Thoracic aorta (tissue), 2 donors: ENCODE measurements around the gene RGS8. TPM values are rescaled to one million over a fixed set of nuclear protein-coding genes. Genes with fewer than 3 reads are reported as not detected.

Experiments
- ATAC-seq: fragments of 150-250 bp; one replicate; pipeline ENCODE4 v1.8.0; 2017; ENCODE audit warnings: low read depth; ENCODE audit not compliant: insufficient number of reproducible peaks, low FRiP score
- DNase-seq: peaks from one replicate; pipeline ENCODE4 v3.0.0-alpha.2; 2020; ENCODE audit warnings: low spot score
- H3K27ac ChIP-seq, 2 donors: fragments of 200-600 bp; sonication (generic); 1 replicate in 1 of 2; 2 replicates in 1 of 2; pipeline ENCODE4 v1.5.1; 2016; ENCODE audit warnings: mild to moderate bottlenecking in 2 of 2, moderate library complexity in 2 of 2
- H3K27me3 ChIP-seq: fragments of 200-600 bp; sonication (generic); replicated peaks from 2 replicates; pipeline ENCODE4 v1.6.0; 2016; ENCODE audit warnings: mild to moderate bottlenecking; ENCODE audit not compliant: insufficient read depth
- H3K36me3 ChIP-seq: fragments of 200-600 bp; sonication (generic); one replicate; pipeline ENCODE4 v1.5.1; 2016
- H3K4me1 ChIP-seq, 2 donors: fragments of 200-600 bp; sonication (generic); 1 replicate in 1 of 2; 2 replicates in 1 of 2; pipeline versions ENCODE4 v1.5.1 to v1.6.0; 2016; ENCODE audit warnings: low read depth in 2 of 2, mild to moderate bottlenecking in 1 of 2; ENCODE audit not compliant: control insufficient read depth in 1 of 2
- H3K4me3 ChIP-seq: fragments of 200-600 bp; sonication (generic); 2 replicates; pipeline ENCODE4 v1.5.1; 2016; ENCODE audit warnings: mild to moderate bottlenecking
- H3K9me3 ChIP-seq: fragments of 200-600 bp; sonication (generic); 2 replicates; pipeline ENCODE4 v1.5.1; 2016
- total RNA-seq, 2 donors: library from RNA; depleted of rRNA; stranded (reverse); fragments of >200 nt; gene quantifications; one replicate each; pipeline versions ENCODE4 v1.1.0 to v1.2.3, GENCODE V29; 2016
- TF ChIP-seq, protein P1 (sequence below): fragments of 200-600 bp; sonication (generic); IDR thresholded peaks from one replicate; pipeline ENCODE4 v1.5.1; 2019; ENCODE audit warnings: antibody characterized with exemption

Gene RGS8
- total RNA-seq, 2 donors from 2014 or later = not detected

DNA sequence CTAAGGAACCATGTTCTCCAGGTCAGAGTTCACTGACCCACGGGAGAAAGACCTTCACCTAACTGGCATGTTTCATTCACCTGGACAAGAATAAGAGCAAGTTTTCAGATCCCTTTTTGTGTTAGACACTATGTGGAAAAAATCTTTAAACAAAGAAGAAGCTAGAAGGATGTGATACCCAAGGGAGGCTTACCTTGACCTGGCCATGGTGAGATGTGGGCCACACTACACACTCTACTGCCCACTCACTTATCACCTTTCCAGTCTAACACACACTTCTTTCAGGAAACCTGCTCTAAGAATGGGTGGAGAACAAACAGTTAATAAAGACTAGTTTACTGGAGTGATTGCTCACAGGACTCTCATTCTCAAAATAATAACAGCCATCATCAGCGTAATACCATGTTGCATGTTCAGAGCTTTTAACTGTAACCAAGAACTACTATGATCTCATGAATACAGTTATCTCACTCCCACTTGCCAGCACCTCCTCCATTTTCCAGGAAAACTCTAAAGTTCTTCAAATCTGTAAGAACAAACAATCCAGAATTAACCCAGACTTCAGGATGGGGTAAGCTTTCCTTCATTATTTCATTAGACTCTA is 1.4 kb downstream of the RGS8 start:
- TF ChIP-seq, protein P1, sequence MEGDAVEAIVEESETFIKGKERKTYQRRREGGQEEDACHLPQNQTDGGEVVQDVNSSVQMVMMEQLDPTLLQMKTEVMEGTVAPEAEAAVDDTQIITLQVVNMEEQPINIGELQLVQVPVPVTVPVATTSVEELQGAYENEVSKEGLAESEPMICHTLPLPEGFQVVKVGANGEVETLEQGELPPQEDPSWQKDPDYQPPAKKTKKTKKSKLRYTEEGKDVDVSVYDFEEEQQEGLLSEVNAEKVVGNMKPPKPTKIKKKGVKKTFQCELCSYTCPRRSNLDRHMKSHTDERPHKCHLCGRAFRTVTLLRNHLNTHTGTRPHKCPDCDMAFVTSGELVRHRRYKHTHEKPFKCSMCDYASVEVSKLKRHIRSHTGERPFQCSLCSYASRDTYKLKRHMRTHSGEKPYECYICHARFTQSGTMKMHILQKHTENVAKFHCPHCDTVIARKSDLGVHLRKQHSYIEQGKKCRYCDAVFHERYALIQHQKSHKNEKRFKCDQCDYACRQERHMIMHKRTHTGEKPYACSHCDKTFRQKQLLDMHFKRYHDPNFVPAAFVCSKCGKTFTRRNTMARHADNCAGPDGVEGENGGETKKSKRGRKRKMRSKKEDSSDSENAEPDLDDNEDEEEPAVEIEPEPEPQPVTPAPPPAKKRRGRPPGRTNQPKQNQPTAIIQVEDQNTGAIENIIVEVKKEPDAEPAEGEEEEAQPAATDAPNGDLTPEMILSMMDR = no peak
- H3K27ac ChIP-seq = no peak overlapping the region
- H3K9me3 ChIP-seq = no peaks in the 10 kb centered on the region
- no peaks in the 10 kb centered on the region for H3K36me3 ChIP-seq
- ATAC-seq = no peak
- no peak for DNase-seq
- no peak overlapping the region for H3K4me3 ChIP-seq
- H3K4me1 ChIP-seq = no peaks in the 10 kb centered on the region
- H3K27me3 ChIP-seq = no peaks in the 10 kb centered on the region

DNA sequence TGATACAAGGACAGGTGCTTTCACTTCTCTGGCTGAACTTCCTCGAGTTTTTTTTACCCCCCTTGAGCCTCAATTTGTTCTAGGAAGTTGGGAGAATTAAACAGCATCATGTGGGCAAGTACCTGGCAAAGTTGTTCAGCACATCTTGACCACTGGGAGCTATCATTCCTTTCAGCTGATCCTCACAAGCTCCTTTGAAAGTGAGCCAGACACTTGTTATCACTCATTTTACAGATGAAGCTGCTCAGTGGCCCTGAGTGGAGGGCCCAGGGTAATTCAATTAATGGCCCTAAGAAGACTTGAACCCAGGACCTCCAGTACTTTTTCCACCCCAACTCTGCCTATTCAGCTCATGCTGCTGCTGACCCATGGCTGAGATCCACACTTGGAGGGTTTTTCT is 2.0 kb downstream of the RGS8 start:
- no peak for DNase-seq

DNA sequence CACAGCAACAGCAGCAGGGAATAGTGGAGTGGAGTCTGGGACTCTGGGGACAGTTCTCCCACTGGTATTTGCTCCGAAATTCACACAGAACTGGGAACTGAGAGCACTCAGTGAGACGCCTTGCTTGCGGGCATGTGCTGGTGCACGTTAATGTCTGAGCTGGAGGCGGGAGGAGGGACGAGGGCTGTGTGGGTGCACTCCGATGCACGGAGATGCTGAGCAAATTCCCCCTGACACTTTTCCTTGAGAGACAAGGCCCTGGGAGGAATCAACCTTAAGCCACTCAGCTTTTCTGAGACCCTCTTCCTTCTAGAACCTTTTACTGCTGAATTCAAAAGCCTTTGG is 2.8 kb downstream of the RGS8 start:
- ATAC-seq = no peak
- H3K9me3 ChIP-seq = no peaks in the 10 kb centered on the region
- DNase-seq = no peak
- TF ChIP-seq, protein P1 = no peak
- H3K4me3 ChIP-seq = no peak overlapping the region
- no peaks in the 10 kb centered on the region for H3K36me3 ChIP-seq
- no peaks in the 10 kb centered on the region for H3K27me3 ChIP-seq
- no peaks in the 10 kb centered on the region for H3K4me1 ChIP-seq
- no peak overlapping the region for H3K27ac ChIP-seq

More for the DNA sequence above, 2.0 kb downstream of the RGS8 start:
- no peaks in the 10 kb centered on the region for H3K4me1 ChIP-seq
- no peaks in the 10 kb centered on the region for H3K9me3 ChIP-seq
- H3K27ac ChIP-seq = no peak overlapping the region
- no peak for ATAC-seq
- no peaks in the 10 kb centered on the region for H3K36me3 ChIP-seq
- TF ChIP-seq, protein P1 = no peak
- H3K27me3 ChIP-seq = no peaks in the 10 kb centered on the region
- no peak overlapping the region for H3K4me3 ChIP-seq

DNA sequence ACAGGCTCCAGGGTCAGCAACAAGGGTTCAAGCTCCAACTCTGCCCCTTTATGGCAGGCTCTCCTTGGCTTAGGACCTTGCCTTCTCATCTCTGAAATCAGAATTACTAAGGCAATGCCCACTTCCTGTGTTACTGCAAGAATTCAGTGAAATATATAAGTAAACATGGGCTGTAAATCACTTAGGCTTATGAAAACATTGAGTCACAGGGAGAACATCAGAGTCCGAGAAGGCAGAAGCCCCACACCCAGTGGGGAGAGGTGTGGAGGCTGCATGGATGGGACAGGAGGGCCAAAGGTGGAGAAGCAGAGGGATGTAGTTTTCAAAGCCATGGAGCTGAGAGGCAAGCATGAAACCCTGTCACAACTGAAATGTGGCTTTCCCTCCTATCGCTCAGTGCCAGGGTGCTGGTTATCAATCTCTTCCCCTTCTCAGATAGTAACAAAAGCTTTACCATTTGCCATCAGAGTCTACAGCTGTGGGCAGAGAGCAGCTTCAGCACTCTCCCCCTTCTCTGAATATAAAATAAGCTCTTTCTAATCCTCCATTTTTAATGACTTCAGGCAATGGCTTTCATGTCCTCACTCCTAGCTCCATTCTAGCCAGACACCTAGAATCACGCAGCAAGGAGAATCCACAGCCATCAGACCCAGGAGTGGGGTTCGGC is 3.4 kb downstream of the RGS8 start:
- Histone ChIP-seq H3K4me1 (no peaks in the 10 kb centered on the region), H3K36me3 (no peaks in the 10 kb centered on the region), H3K27ac (no peak overlapping the region), H3K27me3 (no peaks in the 10 kb centered on the region), H3K9me3 (no peaks in the 10 kb centered on the region), H3K4me3 (no peak overlapping the region)
- peak; percentile 22 for ATAC-seq
- TF ChIP-seq, protein P1 = no peak
- no peak for DNase-seq

DNA sequence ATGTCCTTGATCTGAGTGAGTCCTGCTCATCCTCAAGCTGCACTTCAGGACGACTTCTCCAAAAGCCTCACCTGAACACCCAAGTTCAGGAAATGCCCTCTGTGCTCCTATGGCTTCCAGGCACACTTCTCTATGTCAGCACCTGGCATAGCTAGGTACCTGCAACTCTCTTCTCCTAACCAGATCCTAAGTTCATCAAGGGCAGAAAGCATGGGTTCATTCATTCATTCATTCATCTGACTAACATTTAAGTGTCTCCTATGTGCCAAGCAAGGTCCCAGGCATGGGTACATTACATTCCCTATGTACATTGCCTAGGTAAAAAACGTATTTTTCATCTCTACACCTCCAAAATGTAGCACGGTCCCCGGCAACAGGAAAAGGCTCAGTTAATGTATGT is 4.0 kb downstream of the RGS8 start:
- H3K4me1 ChIP-seq = peaks cover 0 to 3% of the 10 kb centered on the region in 2 donors
- no peak overlapping the region for H3K27ac ChIP-seq
- DNase-seq = no peak
- ATAC-seq = no peak
- no peaks in the 10 kb centered on the region for H3K36me3 ChIP-seq
- no peaks in the 10 kb centered on the region for H3K9me3 ChIP-seq
- H3K4me3 ChIP-seq = no peak overlapping the region
- no peaks in the 10 kb centered on the region for H3K27me3 ChIP-seq
- TF ChIP-seq, protein P1 = no peak
